Central memory CD8-positive, alpha-beta T cell (primary cell): ENCODE data around the gene B3GNT8.

Experiments
- ATAC-seq: fragments of 150-1000 bp; cut with Tn5 transposase; replicated peaks from 2 replicates; pipeline ENCODE4 v1.10.0; 2022; ENCODE audit warnings: mild to moderate bottlenecking, moderate FRiP score, moderate number of reproducible peaks; ENCODE audit not compliant: poor library complexity, severe bottlenecking; ENCODE audit errors: extremely low read depth
- DNase-seq, 2 donors: peaks; one replicate each; pipeline ENCODE4 v3.0.0; 2021; ENCODE audit warnings: low spot score in 2 of 2
- H3K27ac Mint-ChIP-seq: one replicate; pipeline ENCODE4 v1.8.0; 2022; ENCODE audit warnings: low read depth, mild to moderate bottlenecking, moderate library complexity, mixed read lengths
- H3K27me3 Mint-ChIP-seq: one replicate; pipeline ENCODE4 v1.8.0; 2022; ENCODE audit warnings: mixed read lengths
- H3K36me3 Mint-ChIP-seq: one replicate; pipeline ENCODE4 v1.8.0; 2022; ENCODE audit warnings: mild to moderate bottlenecking, moderate library complexity, mixed read lengths; ENCODE audit not compliant: insufficient read depth
- H3K4me1 Mint-ChIP-seq: one replicate; pipeline ENCODE4 v1.8.0; 2022; ENCODE audit warnings: mixed read lengths
- H3K4me3 Mint-ChIP-seq: one replicate; pipeline ENCODE4 v1.8.0; 2022; ENCODE audit warnings: mild to moderate bottlenecking, moderate library complexity, mixed read lengths
- H3K9me3 Mint-ChIP-seq: one replicate; pipeline ENCODE4 v1.8.0; 2022; ENCODE audit warnings: mixed read lengths

Gene B3GNT8

DNA sequence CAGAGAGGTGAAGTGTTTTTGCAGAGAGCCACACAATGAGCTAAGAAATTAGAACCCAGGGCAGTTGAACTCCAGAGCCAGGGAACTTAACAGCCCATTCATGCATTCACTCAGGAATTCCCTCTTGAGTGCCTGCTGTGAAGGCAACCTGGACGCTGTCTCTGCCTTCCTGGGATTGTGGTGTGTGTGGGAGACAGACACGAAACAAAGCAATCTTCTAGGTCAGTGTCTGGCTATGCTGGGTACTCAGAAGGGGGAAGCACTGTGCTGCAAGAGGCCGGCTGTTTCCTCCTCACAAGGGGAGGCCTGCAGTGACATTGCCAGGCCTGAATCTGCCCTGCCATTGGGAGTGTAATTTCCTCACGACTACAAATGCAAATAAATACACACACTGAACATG, 19.9 kb downstream of the B3GNT8 start:
- DNase-seq (no peak), ATAC-seq (no peak)
- Mint-ChIP-seq H3K27ac (no peak overlapping the region), H3K4me3 (no peak overlapping the region), H3K4me1 (peaks cover 30% of the 10 kb centered on the region), H3K27me3 (no peaks in the 10 kb centered on the region), H3K9me3 (no peaks in the 10 kb centered on the region), H3K36me3 (peaks cover 11% of the 10 kb centered on the region)

DNA sequence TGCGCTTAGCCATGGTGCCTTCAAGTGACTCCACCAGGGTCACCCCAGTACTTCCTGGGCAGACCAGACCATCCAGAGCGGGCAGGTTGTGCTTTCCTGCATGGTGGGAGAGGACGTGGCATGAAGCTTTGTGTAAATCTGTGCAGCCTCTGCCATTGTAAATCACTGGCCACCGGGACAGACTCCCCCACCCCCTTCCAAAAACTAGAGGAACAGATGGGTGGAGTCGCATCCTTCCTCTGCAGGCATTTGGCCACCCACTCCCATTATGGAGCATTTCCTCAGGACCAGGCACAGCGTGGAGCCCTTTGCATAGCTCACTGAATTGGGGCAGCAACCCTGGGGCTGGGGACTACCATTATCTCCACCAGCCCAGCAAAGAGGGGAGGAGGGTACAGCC, 21.4 kb downstream of the B3GNT8 start:
- no peak for ATAC-seq
- H3K27ac Mint-ChIP-seq = no peak overlapping the region
- no peaks in the 10 kb centered on the region for H3K27me3 Mint-ChIP-seq
- no peak for DNase-seq
- H3K9me3 Mint-ChIP-seq = no peaks in the 10 kb centered on the region
- no peak overlapping the region for H3K4me3 Mint-ChIP-seq
- H3K36me3 Mint-ChIP-seq = peaks cover 10% of the 10 kb centered on the region
- H3K4me1 Mint-ChIP-seq = peaks cover 37% of the 10 kb centered on the region

DNA sequence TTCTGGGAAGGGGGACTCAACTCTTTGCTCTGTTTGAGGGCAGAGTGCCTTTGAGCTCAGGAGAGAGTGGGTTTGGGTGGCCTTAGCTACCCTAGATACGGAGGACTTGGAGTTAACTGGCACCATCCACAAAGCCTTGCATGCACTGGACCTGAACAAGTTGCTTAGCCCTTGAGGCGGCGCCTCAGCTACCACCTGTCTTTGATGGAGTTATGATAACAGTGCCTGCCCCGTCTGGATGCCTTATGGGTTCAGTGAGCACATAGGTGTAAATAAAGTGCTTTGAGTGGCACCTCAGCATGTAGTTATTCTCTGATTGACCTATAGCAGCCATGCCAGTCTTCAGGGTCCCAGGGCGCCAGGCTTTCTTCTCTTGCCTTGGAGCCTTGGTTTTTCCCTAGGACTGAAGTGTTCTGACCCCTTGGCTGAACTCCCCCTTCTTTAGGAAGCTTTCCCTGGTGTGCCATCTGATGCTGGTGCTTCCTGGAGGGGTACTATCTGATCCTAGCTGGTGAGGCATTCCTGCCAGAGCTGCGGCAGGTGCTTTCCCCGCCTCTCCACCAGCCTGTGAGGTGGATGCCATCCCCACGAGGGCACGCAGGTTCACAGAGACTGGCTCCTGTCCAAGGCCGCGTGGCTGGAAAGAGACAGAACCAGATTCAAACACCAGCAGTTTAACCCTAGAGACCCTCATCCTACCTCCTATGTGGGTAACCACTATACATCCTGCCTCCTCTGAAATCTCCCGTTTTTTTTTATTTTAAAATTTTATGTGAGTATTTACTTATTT, 23.8 kb downstream of the B3GNT8 start:
- DNase-seq (no peak), ATAC-seq (no peak)
- Mint-ChIP-seq H3K4me3 (no peak overlapping the region), H3K9me3 (no peaks in the 10 kb centered on the region), H3K36me3 (peaks cover 12% of the 10 kb centered on the region), H3K4me1 (peaks cover 38% of the 10 kb centered on the region), H3K27me3 (no peaks in the 10 kb centered on the region), H3K27ac (no peak overlapping the region)

DNA sequence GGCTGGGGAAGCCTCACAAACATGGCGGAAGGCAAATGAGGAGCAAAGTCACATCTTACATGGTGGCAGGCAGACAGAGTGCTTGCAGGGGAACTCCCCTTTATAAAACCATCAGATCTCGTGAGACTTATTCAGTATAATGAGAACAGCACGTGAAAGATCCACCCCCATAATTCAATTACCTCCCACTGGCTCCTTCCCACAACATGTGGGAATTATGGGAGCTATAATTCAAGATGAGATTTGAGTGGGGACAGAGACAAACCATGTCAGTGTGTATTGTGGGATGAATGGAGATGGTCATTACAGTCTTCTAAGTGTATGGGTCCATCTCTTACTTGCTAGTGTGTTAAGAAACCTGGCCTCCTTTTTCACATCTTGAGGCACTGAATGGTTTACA, 25.2 kb downstream of the B3GNT8 start:
- no peaks in the 10 kb centered on the region for H3K27me3 Mint-ChIP-seq
- ATAC-seq = no peak
- no peak overlapping the region for H3K4me3 Mint-ChIP-seq
- peaks cover 18% of the 10 kb centered on the region for H3K36me3 Mint-ChIP-seq
- peaks cover 48% of the 10 kb centered on the region for H3K4me1 Mint-ChIP-seq
- no peaks in the 10 kb centered on the region for H3K9me3 Mint-ChIP-seq
- no peak overlapping the region for H3K27ac Mint-ChIP-seq
- no peak for DNase-seq

DNA sequence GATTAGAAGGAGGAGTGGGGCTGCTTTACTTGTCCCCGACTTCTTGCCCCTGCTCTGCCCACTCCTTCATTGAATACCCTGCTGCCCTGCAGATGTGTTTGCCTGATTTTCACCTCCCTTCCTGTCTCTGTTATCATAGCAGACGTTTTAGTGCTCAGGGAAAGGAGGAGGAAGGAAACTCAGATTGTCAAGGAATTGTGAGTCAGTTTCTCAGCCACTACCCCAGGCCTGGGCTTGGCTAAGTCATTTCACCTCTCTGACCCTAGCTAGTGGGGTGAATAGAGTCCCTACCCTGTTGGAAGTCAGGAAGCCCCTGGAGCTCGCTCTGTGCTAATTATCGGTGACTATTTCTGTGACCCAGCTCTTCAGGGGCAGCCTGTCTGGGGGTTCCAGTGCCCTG, 25.7 kb downstream of the B3GNT8 start:
- DNase-seq (no peak), ATAC-seq (no peak)
- peaks cover 18% of the 10 kb centered on the region for H3K36me3 Mint-ChIP-seq
- H3K4me1 Mint-ChIP-seq = peaks cover 45% of the 10 kb centered on the region
- H3K9me3 Mint-ChIP-seq = no peaks in the 10 kb centered on the region
- no peaks in the 10 kb centered on the region for H3K27me3 Mint-ChIP-seq
- no peak overlapping the region for H3K27ac Mint-ChIP-seq
- H3K4me3 Mint-ChIP-seq = no peak overlapping the region

DNA sequence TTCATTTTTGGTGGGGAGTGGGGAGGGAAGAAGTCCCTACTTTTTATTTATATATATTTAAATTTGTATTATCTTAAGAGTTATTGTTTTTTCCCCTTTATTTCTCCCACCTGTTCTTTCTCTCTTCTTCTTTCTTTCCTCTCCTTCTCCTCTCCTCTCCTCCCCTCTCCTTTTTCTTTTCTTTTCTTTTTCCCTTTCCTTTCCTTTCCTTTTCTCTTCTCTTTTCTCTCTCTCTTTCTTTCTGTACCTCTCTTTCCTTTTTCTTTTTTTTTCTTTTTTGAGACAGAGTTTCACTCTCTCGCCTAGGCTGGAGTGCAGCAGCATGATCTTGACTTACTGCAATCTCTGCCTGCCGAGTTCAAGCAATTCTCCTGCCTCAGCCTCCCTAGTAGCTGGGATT, 27.6 kb downstream of the B3GNT8 start:
- Mint-ChIP-seq H3K27ac (peak overlapping the region; percentile 61), H3K27me3 (no peaks in the 10 kb centered on the region), H3K9me3 (no peaks in the 10 kb centered on the region), H3K4me3 (peak overlapping the region; percentile 69), H3K36me3 (peaks cover 17% of the 10 kb centered on the region), H3K4me1 (peaks cover 56% of the 10 kb centered on the region)
- DNase-seq (no peak), ATAC-seq (no peak)

DNA sequence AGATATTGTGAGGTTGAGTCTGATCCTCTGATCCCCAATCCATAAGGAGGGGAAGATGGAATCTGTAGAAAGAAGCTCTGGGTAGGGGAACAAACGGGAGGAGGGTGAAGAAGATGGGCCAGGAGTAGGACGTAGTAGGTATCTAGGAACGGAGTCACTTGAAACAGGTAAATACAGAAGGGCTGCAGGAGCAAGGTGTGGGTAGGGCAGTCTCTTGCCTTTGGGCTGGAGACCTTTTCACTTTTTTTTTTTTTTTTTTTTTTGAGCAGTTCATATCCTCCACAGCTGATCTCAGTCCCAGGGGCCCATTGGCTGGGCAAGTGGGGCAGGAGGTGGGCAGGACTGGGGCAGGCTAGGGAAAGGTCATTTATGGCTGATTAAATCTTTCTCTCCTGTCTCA, 28.1 kb downstream of the B3GNT8 start:
- no peak for DNase-seq
- Mint-ChIP-seq H3K4me3 (peak overlapping the region; percentile 100), H3K36me3 (peaks cover 17% of the 10 kb centered on the region), H3K27ac (peak overlapping the region; percentile 61), H3K9me3 (no peaks in the 10 kb centered on the region), H3K27me3 (no peaks in the 10 kb centered on the region), H3K4me1 (peaks cover 56% of the 10 kb centered on the region)
- ATAC-seq = no peak

DNA sequence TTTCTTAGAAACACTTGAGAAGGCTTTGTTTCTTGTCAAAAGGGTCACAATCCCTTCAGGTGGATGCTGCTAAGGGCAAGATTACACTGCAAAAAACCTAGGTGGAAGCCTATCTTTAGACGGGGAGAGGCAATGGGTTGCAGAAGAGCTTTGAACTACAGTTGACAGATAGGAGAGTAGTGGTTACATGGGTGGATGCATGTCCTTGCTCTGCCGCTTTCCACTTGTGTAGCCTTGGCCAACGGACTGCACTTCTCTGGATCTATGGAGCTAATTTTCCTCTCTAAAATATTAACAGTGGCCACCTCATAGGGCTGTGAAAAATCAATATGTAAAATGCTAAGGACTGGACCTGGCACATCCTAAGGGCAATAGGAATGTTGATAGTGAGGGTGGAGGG, 28.6 kb downstream of the B3GNT8 start:
- no peak for ATAC-seq
- peak overlapping the region; percentile 100 for H3K4me3 Mint-ChIP-seq
- peaks cover 55% of the 10 kb centered on the region for H3K4me1 Mint-ChIP-seq
- H3K36me3 Mint-ChIP-seq = peaks cover 19% of the 10 kb centered on the region
- peak overlapping the region; percentile 98 for H3K27ac Mint-ChIP-seq
- DNase-seq = no peak
- H3K27me3 Mint-ChIP-seq = no peaks in the 10 kb centered on the region
- no peaks in the 10 kb centered on the region for H3K9me3 Mint-ChIP-seq

DNA sequence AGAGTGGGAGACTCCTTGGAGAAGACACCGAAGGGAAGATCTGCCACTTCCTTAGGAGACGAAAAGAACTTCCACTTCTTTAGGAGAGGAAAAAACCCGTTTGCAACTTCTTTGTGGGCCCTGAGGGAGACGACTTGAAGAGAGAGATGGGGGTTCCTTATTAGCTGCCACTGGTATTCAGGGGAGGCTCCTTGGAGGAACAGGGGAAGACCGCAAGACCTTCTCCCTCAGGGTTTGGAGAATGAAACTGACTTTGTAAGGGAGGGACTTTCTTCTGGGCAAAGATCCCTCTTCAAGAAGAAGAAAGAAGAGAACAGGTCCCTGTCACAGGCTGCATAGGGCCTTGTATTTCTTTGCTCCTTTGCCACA, 29.1 kb downstream of the B3GNT8 start:
- no peak for ATAC-seq
- peaks cover 16% of the 10 kb centered on the region for H3K36me3 Mint-ChIP-seq
- DNase-seq = no peak

DNA sequence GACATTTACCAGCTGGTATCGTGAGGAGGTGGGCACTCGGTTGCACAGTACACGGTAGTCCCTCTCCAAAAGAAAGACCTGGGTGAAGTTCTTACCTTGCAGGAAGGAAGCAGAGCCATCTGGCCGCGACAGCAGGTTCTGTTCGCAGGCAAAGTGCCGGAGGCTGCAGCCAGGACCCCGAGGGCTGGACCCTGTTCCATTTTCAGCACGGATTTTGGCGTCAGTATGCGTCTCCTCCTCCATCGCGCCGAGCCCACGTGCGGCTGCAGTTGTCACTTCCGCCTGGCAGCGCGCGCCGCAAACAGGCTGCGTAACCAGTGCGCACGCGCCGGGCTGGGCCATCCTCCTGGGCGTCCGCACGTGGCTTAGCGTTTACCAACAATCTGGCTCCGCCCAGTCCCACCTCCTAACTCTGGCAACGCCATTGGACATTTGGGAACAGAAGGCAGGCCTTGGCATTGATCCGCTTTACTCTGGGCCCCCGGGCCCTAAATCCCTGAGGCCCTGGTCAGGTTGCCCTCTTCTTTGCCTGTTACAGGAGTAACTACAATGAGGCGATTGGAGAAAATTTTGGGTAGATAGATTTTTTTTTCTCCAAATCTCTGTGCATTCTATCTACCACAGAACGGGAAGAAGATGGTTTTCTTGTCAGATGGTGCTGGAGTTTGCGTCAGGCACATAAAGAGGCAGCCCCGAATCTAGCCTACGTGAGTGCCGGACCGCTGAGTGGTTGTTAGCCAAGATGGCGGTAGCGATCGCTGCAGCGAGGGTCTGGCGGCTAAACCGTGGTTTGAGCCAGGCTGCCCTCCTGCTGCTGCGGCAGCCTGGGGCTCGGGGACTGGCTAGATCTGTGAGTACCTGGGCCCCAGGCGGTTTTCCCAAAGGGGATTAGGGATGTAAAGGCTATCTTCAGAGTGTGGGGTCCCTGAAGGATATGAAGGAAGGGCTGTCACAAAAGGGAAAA, 29.8 kb downstream of the B3GNT8 start, which contains the start of the genes BCKDHA and EXOSC5:
Gene BCKDHA, plus strand, starts transcription at position 733 of the 964 bp plus-strand sequence. Its CDS starts 10 bp downstream, at position 743.
Gene EXOSC5, minus strand, starts transcription at position 274 of the 964 bp plus-strand sequence. Its CDS starts 31 bp downstream, at position 243.
- H3K4me1 Mint-ChIP-seq = peaks cover 47% of the 10 kb centered on the region
- H3K9me3 Mint-ChIP-seq = no peaks in the 10 kb centered on the region
- peak within 1 kb of the TSS; percentile 100 for H3K4me3 Mint-ChIP-seq
- ATAC-seq (peak; percentile 98), DNase-seq (peak; percentile 96 to 99)
- H3K27ac Mint-ChIP-seq = peak within 1 kb of the TSS; percentile 98
- H3K27me3 Mint-ChIP-seq = no peaks in the 10 kb centered on the region
- peaks cover 14% of the 10 kb centered on the region for H3K36me3 Mint-ChIP-seq

More for the DNA sequence above, 29.1 kb downstream of the B3GNT8 start:
- Mint-ChIP-seq H3K27me3 (no peaks in the 10 kb centered on the region), H3K4me3 (peak overlapping the region; percentile 100), H3K27ac (peak overlapping the region; percentile 98), H3K9me3 (no peaks in the 10 kb centered on the region), H3K4me1 (peaks cover 51% of the 10 kb centered on the region)

DNA sequence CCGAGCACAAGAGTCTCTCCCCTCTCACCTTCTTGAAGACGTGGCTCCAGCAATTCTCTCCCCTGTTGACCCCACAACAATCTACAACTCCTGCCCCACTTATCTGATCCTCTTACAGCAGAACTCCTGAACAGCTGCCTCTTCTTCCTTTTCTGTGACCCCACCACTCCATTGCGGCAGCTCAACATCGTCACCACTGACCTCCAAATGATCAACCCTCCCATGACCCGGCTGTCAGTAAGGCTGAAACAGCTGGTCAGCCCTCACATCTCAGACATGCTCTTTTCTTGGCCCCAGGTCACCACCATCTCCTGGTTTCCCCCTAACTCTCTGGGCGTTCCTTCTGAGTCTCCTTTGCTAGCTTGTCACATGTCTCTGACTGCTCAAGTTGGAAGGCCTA, 31.8 kb downstream of the B3GNT8 start:
- Mint-ChIP-seq H3K9me3 (no peaks in the 10 kb centered on the region), H3K27ac (no peak overlapping the region), H3K36me3 (peaks cover 20% of the 10 kb centered on the region), H3K4me3 (peak overlapping the region; percentile 100), H3K27me3 (no peaks in the 10 kb centered on the region), H3K4me1 (peaks cover 39% of the 10 kb centered on the region)
- no peak for DNase-seq
- ATAC-seq = no peak

DNA sequence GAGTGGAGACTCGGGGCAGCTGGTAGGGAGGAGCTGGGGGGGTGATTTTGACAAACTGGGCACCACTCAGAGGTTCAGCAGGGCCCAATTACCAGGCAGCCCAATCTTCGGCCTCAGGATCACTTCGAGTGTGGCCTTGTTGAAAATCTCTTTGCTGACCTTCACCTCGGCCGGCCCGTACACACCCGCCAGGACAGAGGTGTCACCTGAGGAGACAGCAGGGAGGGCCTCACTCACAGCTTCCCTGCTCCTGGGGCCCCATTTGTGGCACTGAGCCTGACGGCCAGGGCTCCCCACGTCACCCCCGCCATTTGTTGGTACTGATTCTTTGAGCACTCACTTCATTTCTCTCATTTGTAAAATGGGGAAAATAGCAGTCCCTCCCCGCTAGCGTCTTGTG, 34.4 kb downstream of the B3GNT8 start:
- Mint-ChIP-seq H3K4me1 (peaks cover 18% of the 10 kb centered on the region), H3K27me3 (no peaks in the 10 kb centered on the region), H3K9me3 (no peaks in the 10 kb centered on the region), H3K27ac (no peak overlapping the region), H3K4me3 (no peak overlapping the region), H3K36me3 (peaks cover 19% of the 10 kb centered on the region)
- DNase-seq = no peak
- ATAC-seq = no peak
